GM23248 (cell line): ENCODE measurements around the gene PIK3CD. TPM values are rescaled to one million over a fixed set of nuclear protein-coding genes. Genes with fewer than 3 reads are reported as not detected.

Experiments used
- DNase-seq: peaks from one replicate; pipeline ENCODE4 v3.0.0-alpha.2; 2015
- H2AFZ ChIP-seq: fragments of 200-600 bp; sonication (generic); 2 replicates; pipeline ENCODE4 v1.6.1; 2016; ENCODE audit warnings: antibody characterized with exemption
- H3F3A ChIP-seq: fragments of 200-600 bp; sonication (generic); 2 replicates; pipeline ENCODE4 v1.6.1; 2016; ENCODE audit warnings: mild to moderate bottlenecking, antibody characterized with exemption, mixed run types; ENCODE audit not compliant: insufficient read depth
- H3K27ac ChIP-seq: fragments of 200-600 bp; sonication (generic); 2 replicates; pipeline ENCODE4 v1.5.1; 2016; ENCODE audit warnings: mild to moderate bottlenecking
- H3K27me3 ChIP-seq: fragments of 200-600 bp; sonication (generic); replicated peaks from 2 replicates; pipeline ENCODE4 v1.6.1; 2016; ENCODE audit warnings: mild to moderate bottlenecking; ENCODE audit not compliant: insufficient read depth
- H3K36me3 ChIP-seq: fragments of 200-600 bp; sonication (generic); 2 replicates; pipeline ENCODE4 v1.6.1; 2016; ENCODE audit warnings: low read depth, mild to moderate bottlenecking
- H3K4me1 ChIP-seq: fragments of 200-600 bp; sonication (generic); 2 replicates; pipeline ENCODE4 v1.6.1; 2016; ENCODE audit warnings: mild to moderate bottlenecking; ENCODE audit not compliant: insufficient read depth
- H3K4me2 ChIP-seq: fragments of 200-600 bp; sonication (generic); one replicate; pipeline ENCODE4 v1.6.1; 2016; ENCODE audit warnings: mild to moderate bottlenecking; ENCODE audit not compliant: unreplicated experiment
- H3K4me3 ChIP-seq: fragments of 200-600 bp; sonication (generic); 2 replicates; pipeline ENCODE4 v1.5.1; 2016; ENCODE audit warnings: mild to moderate bottlenecking
- H3K79me2 ChIP-seq: fragments of 200-600 bp; sonication (generic); 2 replicates; pipeline ENCODE4 v1.6.1; 2016; ENCODE audit warnings: mild to moderate bottlenecking; ENCODE audit not compliant: insufficient read depth
- H3K9ac ChIP-seq: fragments of 200-600 bp; sonication (generic); 2 replicates; pipeline ENCODE4 v1.6.1; 2016; ENCODE audit warnings: mild to moderate bottlenecking
- H3K9me2 ChIP-seq: fragments of 200-600 bp; sonication (generic); 2 replicates; pipeline ENCODE4 v1.6.1; 2016; ENCODE audit warnings: mixed run types, mild to moderate bottlenecking, moderate library complexity; ENCODE audit not compliant: insufficient read depth
- H3K9me3 ChIP-seq: fragments of 200-600 bp; sonication (generic); one replicate; pipeline ENCODE4 v1.6.1; 2017; ENCODE audit warnings: low read depth
- H4K20me1 ChIP-seq: fragments of 200-600 bp; sonication (generic); 2 replicates; pipeline ENCODE4 v1.6.0; 2016; ENCODE audit not compliant: insufficient read depth
- EZH2 ChIP-seq: fragments of 200-600 bp; sonication (generic); IDR thresholded peaks from 2 replicates; pipeline ENCODE4 v1.6.1; 2018; ENCODE audit warnings: antibody characterized with exemption, mild to moderate bottlenecking; ENCODE audit not compliant: insufficient read depth, poor library complexity, severe bottlenecking
- EZH2phosphoT487 ChIP-seq: fragments of 200-600 bp; sonication (generic); IDR thresholded peaks from 2 replicates; pipeline ENCODE4 v1.6.1; 2018; ENCODE audit warnings: antibody characterized with exemption, moderate library complexity, mild to moderate bottlenecking, low read depth; ENCODE audit not compliant: insufficient read depth
- WGBS, 2 experiments: methylation state at CpG; one replicate each; pipeline ENCODE4 v1.1.6; 2015 to 2017; ENCODE audit warnings: low lambda C conversion rate in 2 of 2, low coverage in 1 of 2; ENCODE audit errors: missing lambda C conversion rate in 2 of 2; 5-methylcytosine and 5-hydroxymethylcytosine counted together
- in situ Hi-C: fragments of 300-500 bp; cut with MboI; formaldehyde crosslinking; loops from 2 replicates; pipeline ENCODE4 v1.15.0; 2020
- polyA plus RNA-seq: library from polyadenylated mRNA; unstranded; fragments of >200 nt; fragmentation: Nextera tagmentation; extraction: Ambion mirVana; gene quantifications from 2 replicates; pipeline ENCODE4 v1.2.1, GENCODE V29; 2016
- total RNA-seq: library from RNA; depleted of rRNA; stranded (reverse); fragments of >200 nt; shearing (Covaris generic); gene quantifications from 2 replicates; pipeline ENCODE4 v1.2.3, GENCODE V29; 2014

The PIK3CD gene
- total and polyA plus RNA-seq, 2 experiments from 2014 or later, result 3.5 to 7.1 TPM

GRCh38 chr1:9731051-9731537, 79.6 kb downstream of the PIK3CD start:
- in situ Hi-C loops, result no loop called here
- WGBS, 2 experiments, result 97 to 99% methylated on average over 28 to 31 of the region's 31 CpGs
- Histone ChIP-seq H2AFZ (no peak overlapping the region), H3K9me2 (no peaks in the 10 kb centered on the region), H3K27ac (no peak overlapping the region), H3K9ac (no peak overlapping the region), H3K36me3 (peaks cover 15% of the 10 kb centered on the region; the same call in 1 of the 2 replicates), H3K4me1 (no peaks in the 10 kb centered on the region), H4K20me1 (no peaks in the 10 kb centered on the region), H3K9me3 (no peaks in the 10 kb centered on the region), H3K4me3 (no peak overlapping the region), H3F3A (no peaks in the 10 kb centered on the region), H3K27me3 (no peaks in the 10 kb centered on the region), H3K79me2 (no peaks in the 10 kb centered on the region), H3K4me2 (no peak overlapping the region)
- TF ChIP-seq EZH2, result no peak
- no peak for TF ChIP-seq EZH2phosphoT487
- no peak for DNase-seq

DNA sequence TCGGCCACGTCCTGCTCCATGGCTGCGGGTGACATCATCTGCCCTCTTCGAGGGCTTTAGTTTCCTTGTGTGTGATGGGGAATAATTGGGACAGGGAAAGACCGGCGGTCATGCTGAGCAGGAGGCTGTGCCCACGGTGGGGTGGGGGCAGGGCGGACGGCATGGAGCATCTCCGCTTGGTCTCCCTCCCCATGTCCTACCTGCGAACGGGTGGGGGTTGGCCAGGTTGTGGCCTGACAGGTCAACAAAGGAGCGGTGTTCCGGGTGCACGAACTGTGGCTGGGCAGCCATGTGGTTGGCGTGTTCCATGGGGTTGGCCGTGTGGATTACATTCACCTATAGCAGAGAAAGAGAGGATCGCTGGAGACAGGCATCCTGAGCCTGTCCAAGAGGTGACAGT, 80.0 kb downstream of the PIK3CD start:
- no peaks in the 10 kb centered on the region for H3K4me1 ChIP-seq
- no peak overlapping the region for H3K27ac ChIP-seq
- WGBS, 2 experiments, result 95 to 96% methylated on average over 17 to 18 of the region's 18 CpGs
- H4K20me1 ChIP-seq, result no peaks in the 10 kb centered on the region
- no peak overlapping the region for H3K4me3 ChIP-seq
- no peaks in the 10 kb centered on the region for H3K27me3 ChIP-seq
- in situ Hi-C loops, result no loop called here
- H3K36me3 ChIP-seq, result peaks cover 15% of the 10 kb centered on the region; the same call in 1 of the 2 replicates
- no peaks in the 10 kb centered on the region for H3K9me3 ChIP-seq
- H2AFZ ChIP-seq, result no peak overlapping the region
- no peak overlapping the region for H3K9ac ChIP-seq
- no peak overlapping the region for H3K4me2 ChIP-seq
- no peak for DNase-seq
- H3K9me2 ChIP-seq, result no peaks in the 10 kb centered on the region
- TF ChIP-seq EZH2 (no peak), EZH2phosphoT487 (no peak)
- no peaks in the 10 kb centered on the region for H3F3A ChIP-seq
- H3K79me2 ChIP-seq, result no peaks in the 10 kb centered on the region

GRCh38 chr1:9732123-9732971, 80.8 kb downstream of the PIK3CD start:
- in situ Hi-C loops, result no loop called here
- Histone ChIP-seq H3K4me1 (no peaks in the 10 kb centered on the region), H3K4me3 (no peak overlapping the region), H3K9ac (no peak overlapping the region), H3K27ac (no peak overlapping the region), H3K27me3 (no peaks in the 10 kb centered on the region), H3K36me3 (peaks cover 15% of the 10 kb centered on the region; the same call in 1 of the 2 replicates), H2AFZ (no peak overlapping the region), H3K9me3 (no peaks in the 10 kb centered on the region), H3K9me2 (no peaks in the 10 kb centered on the region), H3K4me2 (no peak overlapping the region), H3F3A (no peaks in the 10 kb centered on the region), H3K79me2 (no peaks in the 10 kb centered on the region), H4K20me1 (no peaks in the 10 kb centered on the region)
- DNase-seq, result no peak
- 91 to 92% methylated on average over 18 of the region's 18 CpGs for WGBS, 2 experiments
- TF ChIP-seq EZH2, result no peak
- no peak for TF ChIP-seq EZH2phosphoT487

DNA sequence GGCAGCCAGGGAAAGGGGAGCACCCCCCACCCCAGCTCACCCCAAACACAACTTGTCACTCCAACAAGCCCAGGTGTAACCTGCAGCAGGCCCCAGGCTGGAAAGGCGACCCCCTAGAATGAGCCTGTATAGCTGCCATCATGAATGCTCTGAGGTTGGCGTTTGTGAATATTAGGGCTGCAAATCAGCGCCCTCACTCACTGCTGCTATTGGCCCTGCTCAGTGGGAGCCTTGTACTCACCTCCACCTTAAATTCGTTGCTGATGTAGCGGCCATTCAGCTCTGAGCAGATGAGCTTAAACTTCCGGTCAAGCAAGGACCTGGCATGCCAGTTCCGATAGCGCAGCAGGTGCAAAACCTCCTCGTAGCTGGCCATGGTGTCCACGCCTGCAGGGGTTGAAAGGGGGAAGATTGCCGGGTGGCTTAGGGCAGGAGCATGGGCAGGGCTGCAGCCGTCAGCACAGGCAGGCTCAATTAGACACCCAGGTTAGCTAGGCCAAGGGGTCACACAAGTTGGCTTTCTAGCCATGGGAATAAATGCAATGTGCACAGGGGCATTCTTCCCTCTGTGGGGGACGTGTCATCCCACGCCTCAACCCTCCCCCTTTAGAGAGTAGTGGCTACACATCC, 81.7 kb downstream of the PIK3CD start:
- H2AFZ ChIP-seq, result no peak overlapping the region
- no peak overlapping the region for H3K9ac ChIP-seq
- H3K27me3 ChIP-seq, result no peaks in the 10 kb centered on the region
- peaks cover 15% of the 10 kb centered on the region; the same call in 1 of the 2 replicates for H3K36me3 ChIP-seq
- H3K27ac ChIP-seq, result no peak overlapping the region
- no peaks in the 10 kb centered on the region for H3K9me3 ChIP-seq
- no peak overlapping the region for H3K4me3 ChIP-seq
- no peaks in the 10 kb centered on the region for H3K4me1 ChIP-seq
- H3K9me2 ChIP-seq, result no peaks in the 10 kb centered on the region
- in situ Hi-C loops, result no loop called here
- H3K79me2 ChIP-seq, result no peaks in the 10 kb centered on the region
- no peak for TF ChIP-seq EZH2
- no peak for TF ChIP-seq EZH2phosphoT487
- no peaks in the 10 kb centered on the region for H3F3A ChIP-seq
- no peak overlapping the region for H3K4me2 ChIP-seq
- H4K20me1 ChIP-seq, result no peaks in the 10 kb centered on the region
- 98 to 99% methylated on average over 14 of the region's 14 CpGs for WGBS, 2 experiments
- no peak for DNase-seq
